Right atrium auricular region (tissue), 2 donors: ENCODE results near the gene NRG4. TPM values are rescaled to one million over a fixed set of nuclear protein-coding genes. Genes with fewer than 3 reads are reported as not detected.
A peak's percentile ranks its signal among the peaks of the same experiment; 100 is the strongest.
"Not testable (repeated sequence)": the region's sequence is repeated elsewhere in the genome, so short reads cannot be mapped to it uniquely, and the experiment has no call there.

ENCODE experiments used
- DNase-seq: peaks from one replicate; pipeline ENCODE4 v3.0.0-alpha.2; 2019; ENCODE audit warnings: low spot score
- H3K27ac ChIP-seq, 2 donors: fragments of 200-600 bp; sonication (generic); 1 replicate in 1 of 2; 2 replicates in 1 of 2; pipeline ENCODE4 v1.5.1; 2016 to 2019
- H3K27me3 ChIP-seq, 2 donors: fragments of 200-600 bp; sonication (generic); one replicate each; pipeline versions ENCODE4 v1.5.1 to v1.6.0; 2017 to 2019
- H3K36me3 ChIP-seq: fragments of 200-600 bp; sonication (generic); one replicate; pipeline ENCODE4 v1.5.1; 2016
- H3K4me1 ChIP-seq, 2 donors: fragments of 200-600 bp; sonication (generic); one replicate each; pipeline versions ENCODE4 v1.5.1 to v1.6.0; 2017 to 2019
- H3K4me3 ChIP-seq, 2 donors: fragments of 200-600 bp; sonication (generic); 1 replicate in 1 of 2; 2 replicates in 1 of 2; pipeline ENCODE4 v1.5.1; 2017 to 2019; ENCODE audit warnings: mild to moderate bottlenecking in 1 of 2, moderate library complexity in 1 of 2
- H3K9me3 ChIP-seq, 2 donors: fragments of 200-600 bp; sonication (generic); one replicate each; pipeline ENCODE4 v1.5.1; 2019
- CTCF ChIP-seq, 2 donors: fragments of 200-600 bp; sonication (generic); IDR thresholded peaks; one replicate each; pipeline ENCODE4 v1.5.1; 2019; ENCODE audit warnings: antibody characterized with exemption in 2 of 2
- total RNA-seq, 2 donors: library from RNA; depleted of rRNA; stranded (reverse); fragments of >200 nt; gene quantifications; one replicate each; pipeline ENCODE4 v1.1.0, GENCODE V29; 2016

Gene NRG4
- total RNA-seq, 2 donors from 2014 or later = 0.63 to 1.1 TPM

GRCh38 chr15:76058714-76059319, 46.6 kb upstream of the NRG4 start:
- TF ChIP-seq CTCF (IDR thresholded peaks at IDR 0.05) = peak in 1 of 2 donors; percentile 25
- no peak overlapping the region for H3K27ac ChIP-seq
- H3K36me3 ChIP-seq = no peaks in the 10 kb centered on the region
- H3K27me3 ChIP-seq = peaks cover 0 to 4% of the 10 kb centered on the region in 2 donors
- peaks cover 0 to 20% of the 10 kb centered on the region in 2 donors for H3K4me1 ChIP-seq
- peak overlapping the region; percentile 57 to 63 for H3K4me3 ChIP-seq
- H3K9me3 ChIP-seq = no peaks in the 10 kb centered on the region
- no peak for DNase-seq

- Histone ChIP-seq H3K27ac (no peak overlapping the region), H3K9me3 (no peaks in the 10 kb centered on the region), H3K4me1 (peaks cover 0 to 20% of the 10 kb centered on the region in 2 donors), H3K27me3 (peaks cover 0 to 4% of the 10 kb centered on the region in 2 donors), H3K4me3 (no peak overlapping the region), H3K36me3 (no peaks in the 10 kb centered on the region)
- DNase-seq = no peak
- TF ChIP-seq CTCF (IDR thresholded peaks at IDR 0.05) = peak; percentile 32 to 77
Measured at GRCh38 chr15:76057332-76058000, 45.2 kb upstream of the NRG4 start.

- TF ChIP-seq CTCF (IDR thresholded peaks at IDR 0.05) = no peak
- no peak overlapping the region for H3K4me3 ChIP-seq
- H3K9me3 ChIP-seq = no peaks in the 10 kb centered on the region
Measured at GRCh38 chr15:76056931-76057330, 44.7 kb upstream of the NRG4 start.

GRCh38 chr15:76054201-76054600, 42.0 kb upstream of the NRG4 start:
- peaks cover 0 to 11% of the 10 kb centered on the region in 2 donors for H3K4me1 ChIP-seq
- not testable (repeated sequence) for H3K4me3 ChIP-seq, H3K9me3 ChIP-seq, H3K36me3 ChIP-seq, H3K27me3 ChIP-seq, DNase-seq, H3K27ac ChIP-seq

More at GRCh38 chr15:76056931-76057330, 44.7 kb upstream of the NRG4 start:
- Histone ChIP-seq H3K27me3 (peaks cover 0 to 4% of the 10 kb centered on the region in 2 donors), H3K36me3 (no peaks in the 10 kb centered on the region), H3K27ac (no peak overlapping the region), H3K4me1 (peaks cover 0 to 20% of the 10 kb centered on the region in 2 donors)
- no peak for DNase-seq

- no peak for TF ChIP-seq CTCF (IDR thresholded peaks at IDR 0.05)
- no peak for DNase-seq
- Histone ChIP-seq H3K27me3 (no peaks in the 10 kb centered on the region), H3K9me3 (peaks cover 0 to 19% of the 10 kb centered on the region in 2 donors), H3K36me3 (no peaks in the 10 kb centered on the region), H3K27ac (no peak overlapping the region), H3K4me1 (no peaks in the 10 kb centered on the region), H3K4me3 (no peak overlapping the region)
Measured at GRCh38 chr15:76038512-76038911, 26.3 kb upstream of the NRG4 start.

- Histone ChIP-seq H3K4me1 (no peaks in the 10 kb centered on the region), H3K36me3 (no peaks in the 10 kb centered on the region), H3K4me3 (no peak overlapping the region), H3K9me3 (peaks cover 0 to 12% of the 10 kb centered on the region in 2 donors), H3K27ac (no peak overlapping the region), H3K27me3 (no peaks in the 10 kb centered on the region)
- DNase-seq = no peak
- TF ChIP-seq CTCF (IDR thresholded peaks at IDR 0.05) = no peak
Measured at GRCh38 chr15:76035593-76035992, 23.4 kb upstream of the NRG4 start.
